ENCODE results near the gene CCNA1.

The CCNA1 gene

DNA sequence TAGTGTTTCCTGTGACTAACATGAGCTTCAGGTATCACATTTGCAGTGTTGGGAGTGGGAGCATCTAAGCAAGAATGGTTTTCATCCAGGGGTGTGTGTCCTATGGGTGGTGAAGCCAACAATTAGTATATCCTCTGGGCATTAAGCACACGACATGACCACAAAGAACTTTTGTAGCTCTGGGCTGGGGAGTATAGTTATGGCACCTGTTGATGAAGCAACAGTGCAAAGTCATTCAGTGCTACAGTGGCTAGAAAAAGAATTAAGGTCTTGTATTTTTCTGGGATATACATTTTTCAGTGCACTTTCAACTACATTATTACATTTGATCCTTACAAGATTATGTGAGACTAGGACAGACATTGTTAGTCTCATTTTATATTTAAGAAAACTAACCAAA lies 21.8 kb downstream of the CCNA1 start:
- DNase-seq (ENCODE audit: low read depth), result no peak

DNA sequence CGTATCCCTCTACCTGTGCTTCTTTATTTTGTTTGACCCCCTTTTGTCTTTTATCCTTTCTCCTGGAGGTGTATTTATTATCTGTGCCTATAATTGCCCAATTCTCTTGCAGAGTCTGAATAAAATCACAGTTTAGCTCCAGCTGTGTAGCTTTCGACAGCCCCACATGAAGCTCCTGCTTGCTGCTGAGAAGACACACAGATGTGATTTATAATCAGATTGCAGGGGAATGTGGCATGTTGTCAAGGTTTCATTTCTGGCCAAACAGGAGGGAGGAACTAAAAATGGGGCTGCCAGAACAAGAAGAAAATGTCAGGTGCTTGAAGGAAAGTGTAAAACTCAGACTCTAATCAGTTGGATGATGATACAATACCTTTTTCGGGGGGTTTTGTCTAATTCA lies 22.7 kb downstream of the CCNA1 start:
- no peak for DNase-seq (ENCODE audit: low read depth)

DNA sequence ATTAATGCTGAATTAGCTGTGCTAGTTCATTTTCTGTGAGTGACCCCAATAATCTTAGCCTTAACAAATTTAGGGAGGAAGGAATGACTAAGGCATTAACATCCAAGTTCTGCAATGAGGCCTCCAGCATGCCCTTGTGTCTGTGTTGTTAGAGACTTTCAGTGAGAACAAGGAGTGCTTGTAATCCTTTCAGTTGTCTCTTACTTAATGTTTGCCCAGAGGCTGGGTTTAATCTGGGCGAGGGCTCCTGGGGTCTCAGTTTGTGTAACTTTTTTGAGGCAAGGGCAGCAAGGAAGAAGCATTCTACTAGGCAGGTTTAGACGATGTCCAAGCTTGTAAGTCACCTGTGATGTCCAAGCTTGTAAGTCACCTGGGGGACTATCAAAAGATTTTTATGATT lies 24.3 kb downstream of the CCNA1 start:
- no peak for DNase-seq (ENCODE audit: low read depth)

DNA sequence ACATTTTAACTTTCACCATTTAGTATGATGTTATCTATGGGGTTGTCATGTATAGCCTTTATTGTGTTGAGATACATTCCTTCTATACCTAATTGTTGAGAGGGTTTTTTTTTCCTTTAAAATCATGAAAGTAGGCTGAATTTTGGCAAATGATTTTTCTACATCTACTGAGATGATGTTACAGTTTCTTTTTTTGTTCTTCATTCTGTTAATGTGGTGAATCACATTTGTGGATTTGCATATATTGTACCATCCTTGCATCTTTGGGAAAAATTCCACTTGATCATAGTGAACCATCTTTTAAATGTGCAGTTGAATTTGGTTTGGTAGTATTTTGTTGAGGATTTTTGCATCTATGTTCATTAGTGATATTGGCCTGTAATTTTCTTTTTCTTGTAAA lies 29.2 kb downstream of the CCNA1 start:
- DNase-seq (ENCODE audit: low read depth), result no peak

DNA sequence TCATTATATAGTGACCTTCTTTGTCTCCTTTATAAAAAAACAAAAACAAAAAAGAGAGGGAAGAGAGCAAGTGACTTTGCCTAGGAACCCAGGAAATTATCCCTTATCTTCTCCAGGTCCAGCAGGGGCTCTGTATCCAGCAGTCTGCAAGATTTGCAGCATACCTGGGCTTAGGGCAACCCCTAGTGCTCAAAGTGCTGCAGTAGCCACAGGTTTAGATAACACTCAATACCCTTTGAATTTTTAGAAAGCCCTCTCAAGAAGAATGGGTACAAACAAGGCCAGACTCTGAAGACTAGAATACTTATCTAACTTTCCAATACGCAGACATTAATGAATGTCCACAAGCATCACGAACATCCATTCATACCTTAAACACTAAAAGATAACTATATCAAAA lies 43.2 kb downstream of the CCNA1 start:
- DNase-seq (ENCODE audit: low read depth), result no peak

DNA sequence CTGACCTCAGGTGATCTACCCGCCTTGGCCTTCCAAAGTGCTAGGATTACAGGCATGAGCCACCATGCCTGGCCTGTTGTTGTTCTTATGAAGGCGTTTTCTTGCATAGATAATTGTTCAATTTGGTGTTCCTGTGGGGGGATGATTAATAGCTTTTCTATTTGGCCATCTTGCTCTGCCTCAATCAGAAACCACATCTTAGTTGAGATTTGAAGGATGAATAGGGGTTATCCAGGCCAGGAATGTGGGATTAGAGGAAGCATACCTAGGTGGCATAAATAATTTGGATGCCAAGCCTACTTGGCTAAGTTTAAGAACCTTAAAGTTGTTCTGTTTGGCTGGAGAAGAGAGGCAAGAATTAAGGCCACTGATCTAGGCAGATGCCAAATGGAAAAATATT lies 44.4 kb downstream of the CCNA1 start:
- DNase-seq (ENCODE audit: low read depth), result no peak

DNA sequence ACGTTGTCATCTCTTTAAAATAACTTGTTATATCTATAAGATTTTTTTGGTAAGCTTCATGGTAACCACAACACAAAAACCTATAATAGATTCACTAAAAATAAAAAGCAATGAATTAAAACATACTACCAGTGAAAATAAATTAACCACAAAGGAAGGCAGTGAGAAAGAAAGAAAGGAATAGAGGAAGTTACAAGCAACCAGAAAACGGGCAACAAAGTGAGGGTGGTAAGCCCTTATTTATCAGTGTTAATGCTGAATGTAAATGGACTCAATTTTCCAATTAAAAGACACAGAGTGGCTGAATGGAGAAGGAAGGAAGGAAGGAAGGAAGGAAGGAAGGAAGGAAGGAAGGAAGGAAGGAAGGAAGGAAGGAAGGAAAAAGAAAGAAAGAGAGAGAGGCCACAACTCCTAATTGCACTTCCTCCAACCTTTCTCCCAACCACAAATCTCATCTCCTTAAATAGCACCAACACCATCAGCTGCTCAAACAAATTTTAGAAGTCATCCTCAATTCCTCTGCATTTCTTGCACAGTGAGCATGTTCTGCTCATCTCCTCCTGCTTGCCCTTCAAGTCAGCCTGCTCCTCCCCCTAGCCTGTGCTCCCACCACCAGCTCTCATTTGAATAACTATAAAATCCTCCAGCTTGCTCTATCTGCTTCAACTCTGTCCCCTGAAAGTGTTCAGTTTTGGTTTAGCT lies 48.6 kb downstream of the CCNA1 start:
- DNase-seq (ENCODE audit: low read depth), result no peak

DNA sequence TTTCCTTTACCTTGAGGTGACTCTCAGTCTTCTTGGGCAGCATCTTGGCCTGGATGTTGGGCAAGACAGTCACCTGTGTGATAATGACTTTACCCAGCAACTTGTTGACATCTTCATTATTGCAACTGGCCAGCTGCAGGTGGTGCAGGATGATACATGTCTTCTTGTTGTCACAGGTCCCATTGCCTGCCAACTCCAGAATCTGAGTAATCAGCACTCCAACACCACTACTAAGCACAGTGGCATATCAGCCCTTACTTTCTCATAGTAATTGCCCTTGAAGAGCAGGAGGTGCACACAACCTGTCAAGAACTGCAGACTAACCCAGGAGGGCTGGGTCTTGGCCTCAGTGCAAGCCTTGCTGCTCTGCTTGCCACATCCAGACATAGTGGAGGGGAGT lies 57.8 kb downstream of the CCNA1 start:
- no peak for DNase-seq (ENCODE audit: low read depth)

Data from stimulated activated CD8-positive, alpha-beta memory T cell treated with anti-CD3 and anti-CD28 coated beads, Interleukin-15, amount 100 ng/mL, for 1 hour (primary cell).